Measurements from ENCODE around the gene DDX47.
A peak's percentile ranks its signal among the peaks of the same experiment; 100 is the strongest.
"Not testable (repeated sequence)": the region's sequence is repeated elsewhere in the genome, so short reads cannot be mapped to it uniquely, and the experiment has no call there.

DDX47 gene

GRCh38 chr12:12798480-12798879 lies 14.7 kb upstream of the DDX47 start:
- no peak for DNase-seq

GRCh38 chr12:12799163-12799920 lies 13.8 kb upstream of the DDX47 start:
- DNase-seq, result no peak

DNA sequence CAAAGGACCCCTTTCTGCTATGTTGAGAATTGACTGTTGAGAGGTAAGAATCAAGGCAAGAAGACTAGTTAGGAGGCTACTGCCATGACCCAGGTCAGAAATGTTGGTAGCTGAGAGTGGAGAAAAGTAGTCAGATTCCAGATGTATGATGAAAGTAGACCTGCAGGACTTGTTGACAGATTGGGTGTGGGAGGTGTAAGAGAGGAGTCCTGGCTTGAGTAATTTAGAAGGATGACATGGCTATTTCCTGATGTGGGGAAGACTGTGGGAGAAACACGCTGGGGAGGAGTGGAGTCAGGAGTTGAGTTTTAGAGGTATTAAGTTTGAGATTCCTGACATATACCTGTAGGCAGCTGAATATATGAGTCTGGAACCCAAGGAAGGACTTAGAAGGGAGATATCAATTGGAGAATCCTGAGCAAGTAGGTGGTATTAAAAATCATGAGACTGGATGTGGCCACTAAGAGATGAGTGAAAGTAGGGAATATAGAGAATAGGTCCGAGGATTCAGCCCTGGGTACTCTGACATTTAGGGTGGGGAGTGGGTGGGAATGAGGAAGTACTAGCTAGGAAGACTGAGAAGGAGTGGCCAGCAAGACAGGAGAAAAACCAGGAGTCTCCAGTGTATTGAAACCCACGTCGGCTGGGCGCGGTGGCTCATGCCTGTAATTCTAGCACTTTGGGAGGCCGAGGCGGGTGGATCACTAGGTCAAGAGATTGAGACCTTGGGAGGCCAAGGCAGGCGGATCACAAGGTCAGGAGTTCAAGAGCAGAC lies 12.6 kb upstream of the DDX47 start:
- no peak for DNase-seq

- not testable (repeated sequence) for DNase-seq
Observed at GRCh38 chr12:12801656-12802055, 11.5 kb upstream of the DDX47 start.

GRCh38 chr12:12803186-12803585 lies 10.0 kb upstream of the DDX47 start:
- peak; percentile 9 to 55 for DNase-seq

- no peak for DNase-seq
Observed at GRCh38 chr12:12804011-12804410, 9.1 kb upstream of the DDX47 start.

DNA sequence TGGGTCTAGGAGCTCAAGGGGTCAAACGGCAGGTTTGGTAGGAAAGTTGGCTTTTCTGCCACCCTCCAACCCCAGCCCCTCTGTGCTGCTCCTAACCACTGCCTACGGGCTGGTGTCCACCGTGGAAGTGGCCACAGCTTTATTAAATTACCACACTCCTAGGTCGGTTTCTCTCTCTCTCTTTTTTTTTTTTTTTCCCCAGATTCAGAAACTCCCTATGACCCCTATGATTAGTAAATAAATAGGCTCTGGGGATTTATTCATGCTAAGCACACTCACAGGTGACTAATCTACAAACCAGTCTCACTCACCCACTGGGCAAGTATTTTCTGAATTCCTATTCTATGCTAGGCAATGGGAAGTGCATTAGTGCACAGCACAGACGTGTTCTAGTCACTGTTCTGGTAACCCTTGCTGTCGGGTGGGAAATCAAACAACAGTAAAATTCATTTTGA lies 8.7 kb upstream of the DDX47 start:
- no peak for DNase-seq

DNA sequence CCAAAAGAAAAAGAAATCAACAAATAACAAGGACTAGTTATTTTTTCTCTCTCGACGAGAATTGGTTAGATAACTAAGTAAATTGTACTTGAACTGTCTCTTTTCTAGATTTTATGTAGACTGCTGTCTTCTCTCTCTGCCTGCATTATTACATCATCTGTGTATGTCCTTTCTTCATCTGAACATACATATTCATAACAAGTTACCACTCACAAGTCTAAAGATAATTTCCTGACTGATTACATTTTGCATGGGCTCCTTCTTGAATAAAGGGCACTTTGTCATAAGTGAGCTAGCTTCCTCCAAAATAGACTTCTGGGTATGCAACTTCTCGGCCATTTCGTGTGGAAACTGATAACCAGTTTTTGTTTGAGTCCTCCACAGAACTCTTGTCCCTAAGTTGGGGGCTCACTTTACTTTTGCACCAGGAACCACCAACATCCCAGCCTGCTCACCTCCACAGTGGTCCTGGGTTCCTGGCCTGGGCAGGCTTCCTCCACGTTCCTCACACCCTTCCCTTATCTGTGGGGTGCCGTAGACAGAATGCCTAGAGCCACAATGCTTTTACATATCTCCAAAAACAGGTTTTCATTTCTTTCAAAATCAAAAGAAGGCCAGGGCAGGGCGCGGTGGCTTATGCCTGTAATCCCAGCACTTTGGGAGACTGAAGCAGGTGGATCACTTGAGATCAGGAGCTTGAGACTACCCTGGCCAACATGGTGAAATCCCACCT lies 6.2 kb upstream of the DDX47 start:
- DNase-seq, result no peak

DNA sequence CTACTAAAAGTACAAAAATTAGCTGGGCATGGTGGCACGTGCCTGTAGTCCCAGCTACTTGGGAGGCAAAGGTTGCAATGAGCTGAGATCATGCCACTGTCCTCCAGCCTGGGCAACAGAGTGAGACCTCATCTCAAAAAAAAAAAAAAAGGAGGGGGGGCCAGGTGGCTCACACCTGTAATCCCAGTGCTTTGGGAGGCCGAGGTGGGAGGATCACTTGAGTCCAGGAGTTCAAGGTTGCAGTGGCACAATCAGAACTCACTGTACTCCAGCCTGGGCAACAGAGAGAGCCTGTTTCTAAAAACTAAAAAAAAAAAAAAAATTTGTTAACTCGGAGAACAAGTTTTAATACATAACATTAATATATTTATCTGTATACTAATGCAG lies 5.6 kb upstream of the DDX47 start:
- not testable (repeated sequence) for DNase-seq

GRCh38 chr12:12807970-12808702 lies 5.0 kb upstream of the DDX47 start:
- DNase-seq, result no peak

- no peak for DNase-seq
Observed at GRCh38 chr12:12810553-12811021, 2.6 kb upstream of the DDX47 start.

DNA sequence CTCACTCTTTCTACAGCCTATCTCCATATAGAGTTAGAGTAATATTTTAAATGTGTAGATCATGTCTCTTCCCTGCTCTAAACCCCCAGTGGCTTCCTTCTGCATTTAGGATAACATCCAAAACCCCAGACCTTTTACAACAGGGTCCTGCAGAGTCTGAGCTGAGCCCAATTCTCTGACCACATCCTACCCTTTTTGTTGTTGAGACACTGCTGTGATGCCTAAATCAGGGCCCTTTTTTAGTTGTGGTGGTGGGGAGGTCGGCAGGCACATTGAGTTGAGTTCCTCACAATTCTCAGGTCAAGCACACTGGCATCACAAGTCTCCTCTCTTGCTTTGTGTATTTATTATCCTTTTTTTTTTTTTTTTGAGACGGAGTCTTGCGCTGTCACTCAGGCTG lies 1.8 kb upstream of the DDX47 start:
- DNase-seq, result no peak

- no peak for DNase-seq
Observed at GRCh38 chr12:12812174-12812573, 972 bp upstream of the DDX47 start.

DNA sequence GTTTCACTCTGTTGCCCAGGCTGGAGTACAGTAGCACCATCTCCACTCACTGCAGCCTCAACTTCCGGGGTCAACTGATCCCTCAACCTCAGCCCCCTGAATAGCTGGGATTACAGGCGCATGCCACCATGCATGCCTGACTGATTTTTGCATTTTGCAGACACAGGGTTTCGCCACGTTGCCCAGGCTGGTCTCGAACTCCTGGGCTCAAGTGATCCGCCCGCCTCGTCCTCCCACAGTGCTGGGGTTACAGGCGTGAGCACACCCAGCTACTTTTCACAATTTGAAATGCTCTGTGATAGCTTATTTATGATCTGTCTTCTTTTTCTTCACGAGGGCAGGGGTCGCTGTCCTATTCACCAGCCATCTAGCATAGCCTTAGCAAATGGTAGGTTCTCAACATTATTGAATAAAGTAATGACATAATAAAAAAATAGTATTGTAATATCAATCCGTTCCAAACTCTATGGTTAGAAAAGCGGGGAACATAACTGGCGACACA lies 477 bp upstream of the DDX47 start:
- no peak for DNase-seq

GRCh38 chr12:12817616-12818015 lies 4.5 kb downstream of the DDX47 start:
- DNase-seq, result no peak

DNA sequence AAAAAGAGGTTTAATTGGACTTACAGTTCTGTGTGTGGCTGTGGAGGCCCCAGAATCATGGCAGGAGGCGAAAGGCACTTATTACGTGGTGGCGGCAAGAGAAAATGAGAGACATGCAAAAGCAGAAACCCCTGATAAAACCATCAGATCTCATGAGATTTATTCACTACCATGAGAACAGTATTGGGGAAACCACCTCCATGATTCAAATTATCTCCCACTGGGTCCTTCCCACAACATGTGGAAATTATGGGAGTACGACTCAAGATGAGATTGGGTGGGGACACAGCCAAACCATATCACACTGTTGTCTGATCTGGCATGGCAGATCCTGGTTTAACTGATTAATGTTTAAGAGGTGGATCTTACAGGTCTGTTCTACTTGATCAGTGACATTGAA lies 5.6 kb downstream of the DDX47 start:
- DNase-seq, result no peak

DNA sequence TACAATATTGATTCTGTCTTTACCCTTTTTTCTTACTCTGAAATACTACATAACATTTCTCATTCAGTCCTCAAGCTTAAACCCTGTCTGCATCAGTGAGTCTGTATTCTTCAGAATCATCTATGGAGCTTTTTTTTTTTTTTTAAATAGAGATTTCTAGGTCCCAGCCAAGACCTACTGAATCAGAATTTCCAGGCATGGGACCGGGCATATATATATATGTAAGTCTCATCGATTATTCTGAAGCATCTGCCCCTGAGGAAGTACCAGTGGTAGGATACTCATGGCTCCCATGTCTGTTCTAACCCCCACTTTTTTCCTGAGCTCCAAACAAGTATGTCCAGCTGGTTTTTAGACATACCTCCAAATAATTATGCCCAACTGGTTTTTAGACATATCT lies 6.1 kb downstream of the DDX47 start:
- DNase-seq, result no peak

- no peak for DNase-seq
Observed at GRCh38 chr12:12819752-12820311, 6.7 kb downstream of the DDX47 start.

DNA sequence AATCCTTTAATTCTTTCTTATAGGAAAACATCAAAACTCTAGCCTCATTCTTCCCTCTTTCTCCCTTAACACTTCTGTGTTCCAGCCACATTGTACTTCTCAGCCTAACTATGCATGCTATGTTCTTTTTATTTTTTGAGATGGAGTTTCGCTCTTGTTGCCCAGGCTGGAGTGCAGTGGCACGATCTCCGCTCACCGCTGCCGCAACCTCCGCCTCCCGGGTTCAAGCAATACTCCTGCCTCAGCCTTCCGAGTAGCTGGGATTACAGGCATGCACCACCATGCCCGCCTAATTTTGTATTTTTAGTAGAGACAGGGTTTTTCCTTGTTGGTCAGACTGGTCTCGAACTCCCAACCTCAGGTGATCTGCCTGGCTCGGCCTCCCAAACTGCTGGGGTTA lies 7.2 kb downstream of the DDX47 start:
- DNase-seq, result not testable (repeated sequence)

DNA sequence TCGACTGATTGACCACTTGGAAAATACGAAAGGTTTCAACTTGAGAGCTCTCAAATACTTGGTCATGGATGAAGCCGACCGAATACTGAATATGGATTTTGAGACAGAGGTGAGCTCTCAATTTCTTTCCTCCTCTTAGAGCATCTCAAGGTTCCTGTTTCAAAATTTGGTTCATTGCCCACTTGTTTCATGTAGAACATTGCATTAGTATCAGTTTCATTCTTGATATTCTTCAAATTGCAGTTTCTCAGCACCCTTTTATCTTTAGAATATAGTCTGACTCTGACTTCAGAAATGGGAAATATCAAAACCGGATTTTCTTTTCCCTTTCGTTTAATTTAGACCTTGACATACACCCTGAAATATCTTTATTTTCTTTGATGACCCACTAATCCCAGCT lies 8.8 kb downstream of the DDX47 start:
- DNase-seq, result no peak

DNA sequence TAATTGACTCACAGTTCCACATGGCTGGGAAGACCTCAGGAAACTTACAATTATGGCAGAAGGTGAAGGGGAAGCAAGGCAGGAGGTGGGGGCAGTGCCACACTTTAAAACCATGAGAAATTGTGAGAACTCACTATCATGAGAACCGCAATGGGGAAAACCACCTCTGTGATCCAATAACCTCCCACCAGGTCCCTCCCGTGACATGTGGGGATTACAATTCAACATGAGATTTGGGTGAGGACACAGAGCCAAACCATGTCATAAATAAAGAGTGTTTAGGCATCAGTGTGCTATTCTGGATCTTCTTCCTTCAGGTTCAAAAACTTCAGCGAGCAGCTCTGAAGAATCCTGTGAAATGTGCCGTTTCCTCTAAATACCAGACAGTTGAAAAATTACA lies 9.7 kb downstream of the DDX47 start:
- no peak for DNase-seq

- no peak for DNase-seq
Observed at GRCh38 chr12:12823300-12823699, 10.2 kb downstream of the DDX47 start.
